Measurements from ENCODE around the gene HSDL1. TPM values are rescaled to one million over a fixed set of nuclear protein-coding genes. Genes with fewer than 3 reads are reported as not detected.

The HSDL1 gene
- 19.1 and 23.7 TPM in 2 replicates for total RNA-seq

- no peak for DNase-seq (ENCODE audit: extremely low read depth, low read depth, low spot score)
These were observed at the start of gene HSDL1, which contains the start of gene DNAAF1 for GRCh38 chr16:84144859-84145639. Gene HSDL1 (minus strand): TSS chr16:84145177. CDS start chr16:84131321, 13,856 bp downstream. Gene DNAAF1 (plus strand): TSS chr16:84145308. CDS start chr16:84145441, 133 bp downstream.

DNA sequence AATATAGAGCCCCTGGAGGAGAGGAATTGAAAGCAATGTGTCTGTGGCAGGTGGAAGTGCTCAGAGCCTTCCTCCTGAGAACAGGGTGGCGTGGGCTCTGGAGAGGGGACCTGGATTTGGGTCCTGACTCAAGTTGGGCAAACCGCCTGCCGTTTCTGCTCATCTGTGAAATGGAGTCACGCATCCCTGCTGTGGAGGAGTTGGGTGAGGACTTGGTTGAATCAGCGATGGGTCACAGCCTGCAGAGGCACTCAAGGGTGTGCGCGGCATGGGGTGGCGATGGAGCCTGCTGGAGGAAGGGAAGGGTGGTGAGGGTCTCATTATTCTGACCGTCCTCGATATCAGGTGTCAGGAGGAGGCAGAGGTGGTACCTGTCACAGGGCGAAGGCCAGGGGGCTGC, 49.0 kb upstream of the HSDL1 start:
- no peak for DNase-seq (ENCODE audit: extremely low read depth, low read depth, low spot score)

- DNase-seq (ENCODE audit: extremely low read depth, low read depth, low spot score), result no peak
These were observed 48.5 kb upstream of the HSDL1 start for GRCh38 chr16:84193480-84193879.

DNA sequence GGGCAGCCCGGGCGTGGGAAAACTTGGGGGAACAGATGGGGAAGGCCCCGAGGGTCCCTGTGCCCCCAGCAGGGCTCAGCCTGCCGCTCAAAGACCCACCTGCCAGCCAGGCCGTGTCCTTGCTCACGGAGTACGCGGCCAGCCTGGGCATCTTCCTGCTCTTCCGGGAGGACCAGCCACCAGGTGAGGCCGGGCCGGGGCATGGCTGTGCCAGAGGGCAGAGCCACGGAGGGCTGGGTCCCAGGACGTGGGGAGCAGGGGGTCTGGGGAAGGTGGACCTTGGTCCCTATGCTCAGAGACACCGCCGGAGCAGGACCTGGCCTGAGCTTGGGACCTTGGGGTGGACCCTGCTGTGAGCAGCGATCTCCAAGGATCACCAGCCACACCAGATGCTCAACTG, 46.5 kb upstream of the HSDL1 start:
- DNase-seq (ENCODE audit: extremely low read depth, low read depth, low spot score), result no peak

DNA sequence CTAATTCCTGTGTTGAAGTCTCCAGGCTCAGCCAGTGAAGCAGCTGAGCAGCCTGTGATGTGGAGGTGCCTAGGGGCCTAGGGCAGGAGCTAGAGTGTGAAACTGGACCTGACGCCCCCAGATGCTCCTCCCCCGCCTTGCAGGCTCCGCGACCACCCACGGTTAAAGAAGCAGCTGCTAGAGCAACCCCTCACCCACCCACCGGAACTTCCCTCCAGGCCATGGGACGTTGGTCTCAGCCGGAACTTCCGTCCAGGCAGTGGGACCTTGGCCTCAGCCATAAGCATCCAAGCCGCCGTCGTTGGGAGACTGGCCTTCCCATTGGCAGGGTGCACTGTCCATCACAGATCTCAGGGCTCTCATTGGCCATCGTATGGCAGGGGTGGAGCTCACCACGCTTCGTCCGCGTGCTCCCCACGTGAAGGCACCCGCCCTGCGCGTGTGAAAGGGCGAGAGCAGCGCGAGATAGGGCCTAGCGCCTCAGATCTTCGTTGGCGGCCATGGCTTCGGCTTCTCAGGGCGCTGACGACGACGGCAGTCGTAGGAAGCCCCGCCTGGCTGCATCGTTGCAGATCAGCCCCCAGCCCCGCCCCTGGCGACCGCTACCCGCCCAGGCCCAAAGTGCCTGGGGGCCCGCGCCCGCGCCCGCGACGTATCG, 45.9 kb upstream of the HSDL1 start, which contains the start of gene ADAD2:
Gene ADAD2 (plus strand): TSS at position 427 of the 658 bp plus-strand sequence. CDS start 74 bp downstream, at position 501.
- no peak for DNase-seq (ENCODE audit: extremely low read depth, low read depth, low spot score)

DNA sequence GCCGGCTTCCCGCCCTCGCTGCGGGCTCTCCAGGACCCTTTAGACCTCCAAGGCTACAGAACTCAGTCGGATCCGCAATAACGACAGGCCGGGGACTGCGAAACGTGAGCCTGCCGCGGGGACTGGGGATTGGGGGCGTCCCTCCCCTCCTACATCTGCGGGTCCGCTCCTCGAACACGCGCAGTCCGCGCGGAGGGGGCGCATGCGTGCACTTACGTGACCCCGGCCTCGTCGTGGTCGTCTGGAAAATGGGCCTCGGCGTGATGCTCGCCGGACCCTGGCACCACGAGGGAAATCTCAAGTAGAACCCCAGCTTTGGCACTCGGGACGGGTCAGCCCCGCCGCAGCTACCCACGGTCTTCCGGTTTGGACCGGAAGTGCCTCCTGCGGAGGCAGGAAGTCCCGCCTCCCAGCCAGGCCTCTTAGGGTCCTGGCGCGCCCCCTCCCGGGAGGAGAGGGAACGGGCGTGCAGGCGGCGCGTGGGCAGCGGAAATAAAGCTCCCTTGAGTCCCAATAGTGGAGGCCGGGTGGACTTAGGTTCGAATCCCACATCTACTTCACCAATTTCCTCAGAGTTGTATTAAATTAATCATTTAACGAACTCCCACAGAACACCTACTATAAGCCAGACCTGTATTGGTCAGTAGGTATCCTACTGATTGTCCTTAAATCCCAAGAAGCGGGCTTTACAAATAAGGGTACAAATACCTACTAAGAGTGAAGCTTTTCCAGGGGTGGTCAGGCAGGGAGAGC, 41.9 kb upstream of the HSDL1 start, which contains the start of gene TAF1C:
Gene TAF1C (minus strand): TSS at position 373 of the 753 bp plus-strand sequence. CDS start 2,069 bp downstream, outside the sequence.
- no peak for DNase-seq (ENCODE audit: extremely low read depth, low read depth, low spot score)

DNA sequence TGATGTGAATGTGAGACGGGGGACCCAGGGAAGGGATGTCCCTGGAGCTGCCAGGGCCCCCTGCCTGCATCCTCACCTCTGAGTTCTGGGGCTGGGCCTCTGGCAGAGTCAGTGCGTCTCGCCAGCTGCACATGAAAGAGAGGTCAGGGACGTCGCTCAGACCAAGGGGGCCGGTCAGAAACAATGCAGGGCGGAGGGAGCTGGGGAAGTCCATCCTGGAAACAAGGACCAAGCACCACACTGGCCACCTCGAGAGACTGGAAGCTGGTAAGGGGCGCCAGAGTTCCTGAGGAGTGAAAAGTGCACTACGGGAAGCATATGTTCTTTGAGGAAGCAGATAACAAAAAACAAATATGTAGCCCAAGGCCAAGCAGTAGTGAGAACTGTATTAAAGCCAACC, 39.8 kb upstream of the HSDL1 start:
- DNase-seq (ENCODE audit: extremely low read depth, low read depth, low spot score), result peak; percentile 75

DNA sequence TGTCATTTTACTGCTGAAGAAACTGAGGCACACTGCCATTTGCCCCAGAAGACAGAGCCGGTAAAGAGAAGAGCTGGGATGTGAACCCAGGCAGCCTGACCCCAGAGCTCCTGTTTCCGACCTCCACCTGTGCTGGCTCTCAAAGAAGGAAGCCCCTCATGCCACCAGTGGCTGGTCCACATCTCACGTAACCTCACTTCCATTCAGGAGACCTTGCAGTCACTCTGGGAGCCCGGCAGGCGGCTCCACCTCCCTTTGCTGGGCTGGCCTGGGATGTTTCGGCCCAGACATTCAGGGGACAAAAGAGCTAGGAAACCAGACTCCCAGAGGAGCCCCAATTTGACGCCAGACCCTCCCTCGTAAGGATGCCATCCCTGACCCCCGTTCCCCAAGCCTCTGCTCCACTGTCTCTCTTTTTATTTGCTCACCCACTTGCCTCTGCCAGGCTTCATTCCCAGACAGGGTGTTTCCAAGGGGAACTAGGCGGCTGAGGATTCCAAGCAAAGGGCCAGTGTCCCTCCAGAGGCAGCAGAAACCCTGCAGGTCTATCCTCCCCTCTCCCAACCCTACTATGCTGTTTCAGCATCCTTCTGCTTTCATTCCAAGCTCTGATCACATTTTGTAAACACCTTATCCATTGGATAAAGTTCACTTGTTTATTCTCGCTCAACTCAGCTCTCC, 39.1 kb upstream of the HSDL1 start:
- DNase-seq (ENCODE audit: extremely low read depth, low read depth, low spot score), result no peak

DNA sequence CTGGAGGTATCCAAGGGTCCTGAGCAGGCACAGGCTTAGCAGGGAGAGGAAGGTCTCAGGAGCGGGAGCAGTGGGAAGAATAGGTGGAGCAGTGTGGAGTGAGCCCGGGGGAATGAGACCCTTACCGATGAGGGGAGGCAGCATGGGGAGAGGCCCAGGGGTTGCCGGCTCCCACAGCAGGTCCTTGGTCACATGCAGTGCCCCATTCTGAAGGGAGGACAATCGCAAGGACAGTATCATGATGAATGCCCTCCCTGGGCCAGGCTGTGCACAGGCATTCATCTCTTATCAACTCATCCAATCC, 38.5 kb upstream of the HSDL1 start:
- no peak for DNase-seq (ENCODE audit: extremely low read depth, low read depth, low spot score)

DNA sequence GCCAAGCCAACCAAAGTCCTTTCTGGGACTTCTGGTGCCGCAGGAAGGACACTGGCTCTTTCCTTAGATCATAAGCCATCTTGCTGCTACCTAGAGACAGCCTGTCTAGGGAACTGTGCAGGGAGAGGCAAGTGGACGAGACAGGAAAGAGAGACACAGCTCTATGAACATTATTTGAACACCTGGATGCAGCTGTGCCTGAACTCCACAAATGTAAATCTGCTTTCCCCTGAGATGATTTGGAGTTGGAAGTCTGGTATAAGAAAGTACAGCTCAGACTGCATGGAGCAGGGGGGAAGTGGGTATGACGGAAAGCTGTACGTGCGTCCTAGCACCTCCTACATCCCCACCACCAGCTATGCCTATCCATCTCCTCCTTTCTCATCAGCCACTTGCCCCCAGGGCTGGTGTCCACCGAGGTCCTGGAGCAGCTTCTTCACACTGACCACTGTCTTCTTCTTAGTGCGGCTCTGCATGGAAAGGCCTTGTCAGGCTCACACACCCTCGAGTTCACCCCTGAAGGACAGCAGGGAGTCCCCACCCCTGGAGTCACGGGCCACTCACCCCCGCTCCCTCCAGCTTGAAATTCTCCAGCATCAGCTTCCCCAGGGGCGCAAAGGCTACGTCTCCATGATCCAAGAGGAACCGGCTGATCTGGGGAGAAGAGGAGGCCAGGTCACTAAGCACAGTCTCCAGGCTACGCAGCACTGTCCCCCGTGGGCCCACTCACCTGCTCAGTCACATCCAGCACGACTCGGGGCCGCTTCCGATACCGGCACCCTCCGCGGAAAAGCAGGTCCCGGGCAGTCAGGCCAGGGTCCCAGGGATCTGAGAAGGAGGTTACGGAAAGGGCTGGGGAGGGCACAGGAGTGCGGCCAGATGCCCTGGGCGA, 37.9 kb upstream of the HSDL1 start:
- DNase-seq (ENCODE audit: extremely low read depth, low read depth, low spot score), result no peak

- no peak for DNase-seq (ENCODE audit: extremely low read depth, low read depth, low spot score)
These were observed 37.1 kb upstream of the HSDL1 start for GRCh38 chr16:84182104-84182503.

DNA sequence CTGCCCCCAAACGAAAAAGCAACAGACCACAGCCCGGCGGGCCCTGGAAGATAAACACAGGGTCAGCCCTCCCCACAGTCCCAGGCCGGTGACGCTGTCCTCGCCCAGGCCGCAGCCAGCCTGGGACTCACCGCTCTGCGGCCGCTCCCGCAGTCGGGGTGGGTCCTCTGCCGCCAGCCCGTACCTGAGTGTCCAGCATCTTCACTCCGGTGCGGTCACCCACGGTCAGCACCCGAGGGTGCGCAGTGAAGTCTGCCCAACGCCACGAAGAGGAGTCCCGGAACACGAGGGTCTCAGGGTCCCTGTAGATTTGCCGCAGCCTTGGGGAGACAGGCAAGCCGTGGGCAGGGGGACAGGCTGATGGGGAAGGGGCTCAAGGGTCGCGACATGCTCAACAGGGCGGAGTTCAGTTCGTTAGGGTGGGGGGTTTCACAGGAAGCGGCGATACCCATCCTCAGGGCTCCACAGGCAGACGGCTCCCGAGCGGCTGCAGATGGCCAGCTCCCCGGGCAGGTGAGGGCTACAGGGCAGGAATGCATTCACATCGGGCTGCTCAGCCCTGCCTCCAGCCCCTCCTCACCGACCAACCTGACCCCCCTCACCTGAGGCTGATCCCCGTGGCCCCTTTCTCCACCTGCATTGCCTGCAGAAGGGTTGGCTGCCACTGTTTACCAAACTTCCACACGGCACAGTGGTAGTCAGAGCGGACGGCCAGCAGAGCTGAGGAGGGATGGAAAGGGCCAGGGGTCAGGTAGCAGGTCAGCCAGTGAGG, 36.4 kb upstream of the HSDL1 start:
- no peak for DNase-seq (ENCODE audit: extremely low read depth, low read depth, low spot score)

- no peak for DNase-seq (ENCODE audit: extremely low read depth, low read depth, low spot score)
These were observed 35.7 kb upstream of the HSDL1 start for GRCh38 chr16:84180519-84181140.

DNA sequence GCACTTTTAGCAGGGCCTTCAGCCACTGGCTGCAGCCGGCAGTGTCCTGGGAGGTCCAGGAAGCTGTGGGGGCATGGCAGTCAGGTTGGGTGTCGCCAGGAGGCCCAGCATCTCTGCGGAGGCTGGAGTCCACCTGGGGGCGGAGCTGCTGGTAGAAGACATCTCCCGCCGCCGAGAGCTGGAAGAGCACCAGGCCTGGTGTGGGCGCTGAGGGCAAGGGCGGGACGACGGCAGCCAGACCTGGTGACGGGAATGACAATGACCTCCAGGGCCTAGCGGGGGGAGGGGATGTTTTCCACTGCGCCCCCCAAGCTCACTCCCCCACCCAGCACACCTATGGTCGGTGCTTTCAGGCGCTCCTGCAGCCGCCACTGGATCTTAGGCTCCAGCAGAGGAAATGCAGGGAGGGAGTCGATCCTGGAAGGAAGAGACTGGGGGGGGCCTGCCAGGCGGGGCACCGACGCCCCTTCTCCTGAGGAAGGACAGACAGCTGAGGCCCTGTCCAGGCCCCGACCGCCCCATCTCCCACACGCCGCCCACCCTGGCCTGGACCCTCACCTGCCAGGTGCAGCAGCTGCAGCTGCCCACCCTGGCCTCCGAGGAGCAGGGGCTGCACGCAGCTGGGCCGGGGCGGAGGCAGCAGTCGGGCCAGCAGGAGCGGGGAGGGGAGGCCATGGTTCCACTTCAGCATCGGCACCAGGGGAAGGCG, 34.8 kb upstream of the HSDL1 start:
- DNase-seq (ENCODE audit: extremely low read depth, low read depth, low spot score), result no peak

DNA sequence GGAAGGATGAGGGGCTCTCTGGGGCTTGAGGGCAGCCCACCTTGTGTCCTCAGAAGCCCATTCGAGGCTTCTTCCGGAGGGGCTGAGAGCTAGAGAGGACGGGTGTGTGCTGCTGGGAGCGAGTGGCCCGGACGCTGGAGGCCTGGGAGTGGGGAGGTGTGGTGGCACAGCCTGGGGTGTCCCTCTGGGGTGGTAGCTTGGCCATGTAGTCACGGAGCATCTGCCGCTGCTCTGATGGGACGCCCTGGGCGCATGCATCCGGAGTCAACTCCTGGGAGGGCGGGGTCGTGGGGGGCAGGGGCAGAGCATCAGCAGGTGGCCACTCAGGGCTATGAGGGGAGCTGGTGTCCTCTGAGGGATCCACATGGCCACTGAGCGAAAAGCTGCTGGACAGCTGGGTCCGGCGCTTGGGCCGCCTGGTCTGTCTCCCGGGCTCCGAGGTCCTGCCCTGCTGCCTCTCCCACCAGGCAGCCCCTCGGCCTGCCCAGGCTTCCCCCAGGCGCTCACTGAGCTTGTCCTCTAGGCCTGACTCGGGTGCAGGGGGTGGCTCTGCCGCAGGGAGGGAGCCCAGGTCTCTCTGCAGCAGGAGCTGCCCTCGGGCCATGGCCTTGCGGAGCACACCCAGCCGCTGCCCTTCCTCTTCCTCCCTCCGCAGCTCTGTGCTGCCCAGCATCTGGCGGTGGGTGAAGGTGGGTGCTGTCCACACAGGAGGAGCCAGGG, 34.1 kb upstream of the HSDL1 start:
- no peak for DNase-seq (ENCODE audit: extremely low read depth, low read depth, low spot score)

DNA sequence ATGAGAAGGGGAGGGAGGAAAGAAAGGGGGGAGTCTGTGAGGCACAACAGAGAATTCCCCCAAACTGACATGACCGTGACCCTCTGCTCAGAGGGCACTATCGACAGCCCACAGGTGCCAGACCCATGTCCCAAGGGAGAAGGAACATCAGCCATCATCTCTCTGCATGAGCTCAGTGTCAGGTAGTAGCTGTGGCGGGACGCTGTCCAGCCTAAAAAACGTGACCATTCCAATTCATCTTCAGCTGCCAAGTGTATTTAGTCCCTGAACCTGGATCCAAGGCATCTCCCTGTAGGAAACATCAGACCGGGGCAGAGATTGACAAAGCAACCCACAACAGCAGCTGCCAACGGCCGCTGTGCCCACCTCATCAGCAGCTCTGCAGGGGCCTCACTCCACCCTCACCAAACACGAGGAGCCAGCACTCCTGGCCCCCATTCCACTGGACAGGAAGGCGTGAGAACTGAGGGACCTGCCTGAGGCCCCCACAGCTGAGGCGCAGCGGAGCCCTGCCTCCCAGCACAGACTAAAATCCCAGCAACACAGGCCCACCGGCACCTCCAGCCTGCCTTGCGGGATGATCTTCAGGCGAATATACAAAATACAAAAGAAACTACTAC, 33.3 kb upstream of the HSDL1 start:
- no peak for DNase-seq (ENCODE audit: extremely low read depth, low read depth, low spot score)

GRCh38 chr16:84177741-84178073, 32.7 kb upstream of the HSDL1 start:
- no peak for DNase-seq (ENCODE audit: extremely low read depth, low read depth, low spot score)
